ENCODE data around the gene TCAP. TPM values are rescaled to one million over a fixed set of nuclear protein-coding genes. Genes with fewer than 3 reads are reported as not detected.

The TCAP gene
- total RNA-seq, 1 experiment from 2014 or later, result 0.54 TPM

GRCh38 chr17:39634384-39634871, 30.7 kb upstream of the TCAP start:
- POLR2A ChIA-PET (ENCODE audit: low non-redundant PET), result no interaction called here
- DNase-seq (ENCODE audit: low spot score), result peak; percentile 50
- BruUV-seq (replicated peaks), result no TSS peak

GRCh38 chr17:39635614-39636176, 29.5 kb upstream of the TCAP start:
- peaks cover 6% of the 10 kb centered on the region for H3K4me1 ChIP-seq (ENCODE audit: insufficient read depth, low read length, poor library complexity, severe bottlenecking)
- no peak for DNase-seq (ENCODE audit: low spot score)
- H3K27me3 ChIP-seq (replicated peaks; ENCODE audit: insufficient read depth, low read depth, low read length, poor library complexity), result no peaks in the 10 kb centered on the region

More at GRCh38 chr17:39634384-39634871, 30.7 kb upstream of the TCAP start:
- CTCF ChIA-PET, result interaction anchor here (0.6 kb wide), 1 partner anchor 34 kb away, joined by 3 read pairs; the partner anchor contains the start of gene PNMT
- Histone ChIP-seq H3K4me3 (ENCODE audit: low read depth, low read length, poor library complexity, severe bottlenecking) (no peak overlapping the region), H3K9me3 (ENCODE audit: low read depth, low read length, poor library complexity, severe bottlenecking) (no peaks in the 10 kb centered on the region), H3K4me1 (ENCODE audit: insufficient read depth, low read length, poor library complexity, severe bottlenecking) (peaks cover 6% of the 10 kb centered on the region), H3K36me3 (ENCODE audit: insufficient read depth, low read length, poor library complexity, severe bottlenecking) (no peaks in the 10 kb centered on the region), H3K27ac (ENCODE audit: low read depth, low read length, poor library complexity, severe bottlenecking) (no peak overlapping the region), H3K27me3 (replicated peaks; ENCODE audit: insufficient read depth, low read depth, low read length, poor library complexity) (no peaks in the 10 kb centered on the region)
- intact Hi-C loops (cut with micrococcal nuclease; ENCODE audit: unreplicated experiment), result no loop called here
- TF ChIP-seq EZH2 (IDR thresholded peaks at IDR 0.05; ENCODE audit: borderline replicate concordance, low read depth, low read length, poor library complexity, severe bottlenecking), result no peak
- TF ChIP-seq, protein P1, sequence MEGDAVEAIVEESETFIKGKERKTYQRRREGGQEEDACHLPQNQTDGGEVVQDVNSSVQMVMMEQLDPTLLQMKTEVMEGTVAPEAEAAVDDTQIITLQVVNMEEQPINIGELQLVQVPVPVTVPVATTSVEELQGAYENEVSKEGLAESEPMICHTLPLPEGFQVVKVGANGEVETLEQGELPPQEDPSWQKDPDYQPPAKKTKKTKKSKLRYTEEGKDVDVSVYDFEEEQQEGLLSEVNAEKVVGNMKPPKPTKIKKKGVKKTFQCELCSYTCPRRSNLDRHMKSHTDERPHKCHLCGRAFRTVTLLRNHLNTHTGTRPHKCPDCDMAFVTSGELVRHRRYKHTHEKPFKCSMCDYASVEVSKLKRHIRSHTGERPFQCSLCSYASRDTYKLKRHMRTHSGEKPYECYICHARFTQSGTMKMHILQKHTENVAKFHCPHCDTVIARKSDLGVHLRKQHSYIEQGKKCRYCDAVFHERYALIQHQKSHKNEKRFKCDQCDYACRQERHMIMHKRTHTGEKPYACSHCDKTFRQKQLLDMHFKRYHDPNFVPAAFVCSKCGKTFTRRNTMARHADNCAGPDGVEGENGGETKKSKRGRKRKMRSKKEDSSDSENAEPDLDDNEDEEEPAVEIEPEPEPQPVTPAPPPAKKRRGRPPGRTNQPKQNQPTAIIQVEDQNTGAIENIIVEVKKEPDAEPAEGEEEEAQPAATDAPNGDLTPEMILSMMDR (conservative IDR thresholded peaks at IDR 0.05; ENCODE audit: low read depth, low read length), result peak; percentile 65

DNA sequence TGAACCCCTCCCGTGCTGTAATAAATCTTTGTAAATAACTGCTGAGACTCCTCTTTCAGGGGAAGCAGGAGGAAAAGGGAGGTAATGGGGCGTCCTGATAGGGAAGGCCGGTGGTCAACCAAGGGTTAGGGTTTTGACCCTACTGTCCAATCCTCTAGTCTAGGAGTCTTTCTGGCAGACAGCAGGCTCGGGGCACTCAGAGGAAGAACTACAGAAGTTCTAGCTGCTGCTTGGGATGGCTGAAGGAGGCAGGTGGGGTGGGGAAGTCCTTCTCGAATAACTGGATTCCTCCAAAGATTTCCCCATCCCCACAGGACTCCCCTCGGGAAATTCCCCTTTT, 28.6 kb upstream of the TCAP start:
- Histone ChIP-seq H3K9me3 (ENCODE audit: low read depth, low read length, poor library complexity, severe bottlenecking) (no peaks in the 10 kb centered on the region), H3K27me3 (replicated peaks; ENCODE audit: insufficient read depth, low read depth, low read length, poor library complexity) (no peaks in the 10 kb centered on the region), H3K4me1 (ENCODE audit: insufficient read depth, low read length, poor library complexity, severe bottlenecking) (peaks cover 6% of the 10 kb centered on the region), H3K4me3 (ENCODE audit: low read depth, low read length, poor library complexity, severe bottlenecking) (peak overlapping the region; percentile 74), H3K36me3 (ENCODE audit: insufficient read depth, low read length, poor library complexity, severe bottlenecking) (no peaks in the 10 kb centered on the region), H3K27ac (ENCODE audit: low read depth, low read length, poor library complexity, severe bottlenecking) (peak overlapping the region; percentile 85)
- ChIA-PET CTCF (no interaction called here), POLR2A (ENCODE audit: low non-redundant PET) (no interaction called here)
- no peak for DNase-seq (ENCODE audit: low spot score)
- BruUV-seq (replicated peaks), result no TSS peak
- TF ChIP-seq, protein P1 (conservative IDR thresholded peaks at IDR 0.05; ENCODE audit: low read depth, low read length), result no peak
- TF ChIP-seq EZH2 (IDR thresholded peaks at IDR 0.05; ENCODE audit: borderline replicate concordance, low read depth, low read length, poor library complexity, severe bottlenecking), result no peak
- intact Hi-C loops (cut with micrococcal nuclease; ENCODE audit: unreplicated experiment), result no loop called here

More at GRCh38 chr17:39635614-39636176, 29.5 kb upstream of the TCAP start:
- H3K9me3 ChIP-seq (ENCODE audit: low read depth, low read length, poor library complexity, severe bottlenecking), result no peaks in the 10 kb centered on the region
- no peaks in the 10 kb centered on the region for H3K36me3 ChIP-seq (ENCODE audit: insufficient read depth, low read length, poor library complexity, severe bottlenecking)
- BruUV-seq (replicated peaks), result no TSS peak
- CTCF ChIA-PET, result no interaction called here
- POLR2A ChIA-PET (ENCODE audit: low non-redundant PET), result no interaction called here
- TF ChIP-seq EZH2 (IDR thresholded peaks at IDR 0.05; ENCODE audit: borderline replicate concordance, low read depth, low read length, poor library complexity, severe bottlenecking), result no peak
- no peak overlapping the region for H3K27ac ChIP-seq (ENCODE audit: low read depth, low read length, poor library complexity, severe bottlenecking)
- intact Hi-C loops (cut with micrococcal nuclease; ENCODE audit: unreplicated experiment), result no loop called here
- no peak overlapping the region for H3K4me3 ChIP-seq (ENCODE audit: low read depth, low read length, poor library complexity, severe bottlenecking)
